ENCODE measurements around the gene RPS6KA4. TPM values are rescaled to one million over a fixed set of nuclear protein-coding genes. Genes with fewer than 3 reads are reported as not detected.

Gene RPS6KA4
- polyA plus RNA-seq, 1 donor (not counting 4 experiments of a cell fraction or from before 2014, with no cell fraction given): 52.4 TPM

DNA sequence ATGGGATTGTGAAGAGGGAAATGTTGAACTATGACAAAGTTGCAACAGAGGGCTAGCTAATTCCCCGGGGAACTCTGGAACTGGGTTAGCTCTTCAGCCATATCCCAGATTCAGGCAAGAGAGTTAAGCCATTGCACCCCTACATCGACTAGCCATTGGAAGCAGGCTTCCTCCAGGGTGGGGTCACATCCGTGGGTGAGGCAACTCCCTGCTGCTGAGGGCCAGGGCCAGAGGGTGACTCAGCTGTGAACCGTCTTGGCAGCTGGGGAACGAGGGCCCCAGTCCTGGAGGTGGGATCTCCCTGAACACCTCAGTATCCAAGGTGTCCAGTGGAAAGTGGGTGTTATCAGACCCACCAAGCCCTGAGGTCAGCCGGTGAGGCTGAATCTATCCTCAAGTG, 41.1 kb downstream of the RPS6KA4 start:
- Histone ChIP-seq H3K4me2 (ENCODE audit: control insufficient read depth, extremely low read depth, insufficient read depth, low read depth, low read length) (no peak overlapping the region), H3K79me2 (ENCODE audit: control insufficient read depth, insufficient read depth, low read length) (no peaks in the 10 kb centered on the region), H3K9ac (ENCODE audit: control insufficient read depth, extremely low read depth, insufficient read depth, low read length) (no peak overlapping the region), H3K9me1 (ENCODE audit: control insufficient read depth, extremely low read depth, insufficient read depth, low read length) (no peaks in the 10 kb centered on the region), H3K27ac (ENCODE audit: control insufficient read depth, insufficient read depth, low read length) (no peak overlapping the region), H3K4me1 (ENCODE audit: control insufficient read depth, extremely low read depth, insufficient read depth, low read length) (peaks cover 7% of the 10 kb centered on the region), H4K20me1 (ENCODE audit: control insufficient read depth, extremely low read depth, insufficient read depth, low read length) (no peaks in the 10 kb centered on the region), H3K9me3 (ENCODE audit: control insufficient read depth, low read depth, low read length) (no peaks in the 10 kb centered on the region), H3K4me3 (ENCODE audit: control insufficient read depth in 2 of 3, extremely low read depth in 1 of 3, insufficient read depth in 2 of 3, low read depth in 1 of 3, low read length in 3 of 3) (no peak overlapping the region), H2AFZ (ENCODE audit: control insufficient read depth, low read length) (no peak overlapping the region), H3K27me3 (ENCODE audit: control insufficient read depth, extremely low read depth, insufficient read depth, low read length) (no peaks in the 10 kb centered on the region), H3K36me3 (ENCODE audit: control insufficient read depth in 2 of 2, extremely low read depth in 1 of 2, insufficient read depth in 2 of 2, low read length in 2 of 2) (no peaks in the 10 kb centered on the region)
- dilution Hi-C loops (cut with MboI; ENCODE audit: extremely low pct_ligation_motif_present, low sequenced_read_pairs): no loop called here
- FAIRE-seq (no peak), DNase-seq (ENCODE audit: low read depth, low spot score) (no peak)
- TF ChIP-seq EZH2 (IDR thresholded peaks at IDR 0.05; ENCODE audit: low read length): no peak
- TF ChIP-seq, protein P1, sequence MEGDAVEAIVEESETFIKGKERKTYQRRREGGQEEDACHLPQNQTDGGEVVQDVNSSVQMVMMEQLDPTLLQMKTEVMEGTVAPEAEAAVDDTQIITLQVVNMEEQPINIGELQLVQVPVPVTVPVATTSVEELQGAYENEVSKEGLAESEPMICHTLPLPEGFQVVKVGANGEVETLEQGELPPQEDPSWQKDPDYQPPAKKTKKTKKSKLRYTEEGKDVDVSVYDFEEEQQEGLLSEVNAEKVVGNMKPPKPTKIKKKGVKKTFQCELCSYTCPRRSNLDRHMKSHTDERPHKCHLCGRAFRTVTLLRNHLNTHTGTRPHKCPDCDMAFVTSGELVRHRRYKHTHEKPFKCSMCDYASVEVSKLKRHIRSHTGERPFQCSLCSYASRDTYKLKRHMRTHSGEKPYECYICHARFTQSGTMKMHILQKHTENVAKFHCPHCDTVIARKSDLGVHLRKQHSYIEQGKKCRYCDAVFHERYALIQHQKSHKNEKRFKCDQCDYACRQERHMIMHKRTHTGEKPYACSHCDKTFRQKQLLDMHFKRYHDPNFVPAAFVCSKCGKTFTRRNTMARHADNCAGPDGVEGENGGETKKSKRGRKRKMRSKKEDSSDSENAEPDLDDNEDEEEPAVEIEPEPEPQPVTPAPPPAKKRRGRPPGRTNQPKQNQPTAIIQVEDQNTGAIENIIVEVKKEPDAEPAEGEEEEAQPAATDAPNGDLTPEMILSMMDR (optimal IDR thresholded peaks at IDR 0.05 in 1 of 3, IDR thresholded peaks at IDR 0.05 in 1 of 3, conservative IDR thresholded peaks at IDR 0.05 in 1 of 3; ENCODE audit: extremely low read depth in 1 of 3, insufficient read depth in 2 of 3, low read length in 3 of 3): no peak

GRCh38 chr11:64400667-64401066, 41.7 kb downstream of the RPS6KA4 start:
- DNase-seq (ENCODE audit: low read depth, low spot score) (no peak), FAIRE-seq (no peak)
- no peaks in the 10 kb centered on the region for H3K27me3 ChIP-seq (ENCODE audit: control insufficient read depth, extremely low read depth, insufficient read depth, low read length)

More at GRCh38 chr11:64400667-64401066, 41.7 kb downstream of the RPS6KA4 start:
- no peak overlapping the region for H2AFZ ChIP-seq (ENCODE audit: control insufficient read depth, low read length)
- no peak overlapping the region for H3K4me3 ChIP-seq (ENCODE audit: control insufficient read depth in 2 of 3, extremely low read depth in 1 of 3, insufficient read depth in 2 of 3, low read depth in 1 of 3, low read length in 3 of 3)
- H4K20me1 ChIP-seq (ENCODE audit: control insufficient read depth, extremely low read depth, insufficient read depth, low read length): no peaks in the 10 kb centered on the region
- no peaks in the 10 kb centered on the region for H3K79me2 ChIP-seq (ENCODE audit: control insufficient read depth, insufficient read depth, low read length)
- peaks cover 7% of the 10 kb centered on the region for H3K4me1 ChIP-seq (ENCODE audit: control insufficient read depth, extremely low read depth, insufficient read depth, low read length)
- H3K36me3 ChIP-seq (ENCODE audit: control insufficient read depth in 2 of 2, extremely low read depth in 1 of 2, insufficient read depth in 2 of 2, low read length in 2 of 2): no peaks in the 10 kb centered on the region
- H3K27ac ChIP-seq (ENCODE audit: control insufficient read depth, insufficient read depth, low read length): no peak overlapping the region
- no peak overlapping the region for H3K9ac ChIP-seq (ENCODE audit: control insufficient read depth, extremely low read depth, insufficient read depth, low read length)
- H3K9me3 ChIP-seq (ENCODE audit: control insufficient read depth, low read depth, low read length): no peaks in the 10 kb centered on the region
- dilution Hi-C loops (cut with MboI; ENCODE audit: extremely low pct_ligation_motif_present, low sequenced_read_pairs): no loop called here
- no peaks in the 10 kb centered on the region for H3K9me1 ChIP-seq (ENCODE audit: control insufficient read depth, extremely low read depth, insufficient read depth, low read length)
- no peak overlapping the region for H3K4me2 ChIP-seq (ENCODE audit: control insufficient read depth, extremely low read depth, insufficient read depth, low read depth, low read length)
- TF ChIP-seq, protein P1 (optimal IDR thresholded peaks at IDR 0.05 in 1 of 3, IDR thresholded peaks at IDR 0.05 in 1 of 3, conservative IDR thresholded peaks at IDR 0.05 in 1 of 3; ENCODE audit: extremely low read depth in 1 of 3, insufficient read depth in 2 of 3, low read length in 3 of 3): no peak
- no peak for TF ChIP-seq EZH2 (IDR thresholded peaks at IDR 0.05; ENCODE audit: low read length)
